MM.1S (cell line): ENCODE measurements around the gene ZMIZ1.

Experiments used
- DNase-seq: peaks from one replicate; pipeline ENCODE4 v3.0.0-alpha.2; 2015
- H2AFZ ChIP-seq: fragments of 300-600 bp; sonication (generic); 2 replicates; pipeline ENCODE4 v1.6.0; 2016; ENCODE audit warnings: antibody characterized with exemption, low read length
- H3F3A ChIP-seq: fragments of 300-600 bp; sonication (generic); 2 replicates; pipeline ENCODE4 v1.6.1; 2016; ENCODE audit warnings: mild to moderate bottlenecking, antibody characterized with exemption, low read length, moderate library complexity, mixed read lengths; ENCODE audit not compliant: insufficient read depth
- H3K27ac ChIP-seq: fragments of 300-600 bp; sonication (generic); 2 replicates; pipeline ENCODE4 v1.5.1; 2016; ENCODE audit warnings: mild to moderate bottlenecking, low read length
- H3K27me3 ChIP-seq: fragments of 300-600 bp; sonication (generic); replicated peaks from 2 replicates; pipeline ENCODE4 v1.6.0; 2016; ENCODE audit warnings: low read length; ENCODE audit not compliant: insufficient read depth
- H3K36me3 ChIP-seq: fragments of 300-600 bp; sonication (generic); replicated peaks from 2 replicates; pipeline ENCODE4 v1.6.1; 2016; ENCODE audit warnings: mild to moderate bottlenecking, low read length, mixed read lengths; ENCODE audit not compliant: insufficient read depth
- H3K4me1 ChIP-seq: fragments of 300-600 bp; sonication (generic); 2 replicates; pipeline ENCODE4 v1.6.1; 2016; ENCODE audit warnings: low read length, mixed read lengths
- H3K4me2 ChIP-seq: fragments of 300-600 bp; sonication (generic); 2 replicates; pipeline ENCODE4 v1.6.0; 2016; ENCODE audit warnings: low read depth, low read length
- H3K4me3 ChIP-seq: fragments of 300-600 bp; sonication (generic); 2 replicates; pipeline ENCODE4 v1.5.1; 2016; ENCODE audit warnings: low read length, mixed read lengths
- H3K79me2 ChIP-seq: fragments of 300-600 bp; sonication (generic); 2 replicates; pipeline ENCODE4 v1.6.1; 2016; ENCODE audit warnings: mixed run types, low read length, mixed read lengths
- H3K9ac ChIP-seq: fragments of 300-600 bp; sonication (generic); 2 replicates; pipeline ENCODE4 v1.6.1; 2016; ENCODE audit warnings: low read length, mixed read lengths
- H3K9me2 ChIP-seq: fragments of 300-600 bp; sonication (generic); replicated peaks from 2 replicates; pipeline ENCODE4 v1.6.1; 2016; ENCODE audit warnings: mild to moderate bottlenecking, low read length, mixed read lengths; ENCODE audit not compliant: insufficient read depth
- H3K9me3 ChIP-seq: fragments of 300-600 bp; sonication (generic); replicated peaks from 2 replicates; pipeline ENCODE4 v1.6.1; 2016; ENCODE audit warnings: mild to moderate bottlenecking, low read length, mixed read lengths; ENCODE audit not compliant: insufficient read depth
- H4K20me1 ChIP-seq: fragments of 300-600 bp; sonication (generic); 2 replicates; pipeline ENCODE4 v1.6.1; 2016; ENCODE audit warnings: mild to moderate bottlenecking, low read length, moderate library complexity, mixed read lengths; ENCODE audit not compliant: insufficient read depth
- EZH2 ChIP-seq: fragments of 300-600 bp; sonication (generic); optimal IDR thresholded peaks from 2 replicates; pipeline ENCODE3; 2017; ENCODE audit warnings: low read depth, mild to moderate bottlenecking, antibody characterized with exemption, low read length, mixed read lengths
- EZH2phosphoT487 ChIP-seq: fragments of 300-600 bp; sonication (generic); IDR thresholded peaks from 2 replicates; pipeline ENCODE4 v1.6.1; 2018; ENCODE audit warnings: antibody characterized with exemption, low read length
- TF ChIP-seq, protein P1 (sequence below): fragments of 300-600 bp; sonication (generic); IDR thresholded peaks from 2 replicates; pipeline ENCODE4 v1.5.1; 2016; ENCODE audit warnings: antibody characterized with exemption, low read length, mixed read lengths

Gene ZMIZ1

DNA sequence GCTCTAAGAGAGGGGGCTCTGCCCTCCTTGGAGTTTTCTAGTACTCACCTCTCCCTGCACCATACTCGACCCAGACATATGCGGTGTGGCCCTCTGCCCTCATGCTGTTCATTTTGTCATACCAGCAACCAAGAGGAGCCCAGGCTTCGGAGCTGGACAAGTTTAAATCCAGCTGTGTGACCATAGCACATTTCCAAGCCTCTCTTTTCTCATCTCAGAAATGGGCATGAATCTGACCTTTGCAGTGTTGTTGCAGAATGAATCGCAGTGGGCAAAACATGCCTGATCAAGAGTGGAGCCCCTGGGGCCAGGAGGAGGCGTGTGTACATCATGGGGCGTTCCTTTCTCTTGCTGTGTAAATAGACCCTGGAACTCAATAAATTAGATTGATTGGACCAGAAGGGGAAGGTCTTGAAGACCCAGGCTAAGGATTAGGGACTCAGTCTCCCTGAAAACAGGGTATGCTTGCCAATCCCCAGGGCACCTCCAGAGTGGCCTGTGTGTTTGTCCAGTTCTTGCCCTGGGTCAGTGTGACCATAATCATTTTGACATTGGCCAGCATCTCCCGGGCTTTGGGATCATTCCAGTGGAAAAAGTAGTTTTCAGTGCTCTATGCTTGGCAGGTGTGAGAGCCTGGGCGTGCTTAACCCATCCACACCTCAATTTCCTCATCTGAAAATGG is 59.6 kb downstream of the ZMIZ1 start:
- Histone ChIP-seq H2AFZ (no peak overlapping the region), H3K27ac (no peak overlapping the region)

DNA sequence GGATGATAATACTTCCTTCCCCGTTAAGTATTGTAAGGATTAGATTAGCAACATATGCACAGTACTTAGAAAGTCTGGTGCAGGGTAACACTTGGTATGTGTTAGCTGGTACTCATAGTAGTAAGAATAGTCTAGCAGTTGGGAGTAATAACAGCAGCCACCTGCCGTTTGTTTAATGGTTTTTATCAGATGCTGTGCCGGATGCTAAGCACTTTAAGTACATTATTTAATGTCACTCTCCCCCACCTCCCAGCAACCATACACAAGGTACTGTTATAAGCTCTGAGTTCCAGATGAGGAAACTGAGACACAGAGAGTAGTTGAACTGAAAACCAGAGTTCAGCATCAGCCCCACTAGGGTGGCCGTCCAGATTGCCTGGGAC is 60.1 kb downstream of the ZMIZ1 start:
- no peak for DNase-seq
- H3F3A ChIP-seq = no peaks in the 10 kb centered on the region
- no peak for TF ChIP-seq EZH2
- TF ChIP-seq, protein P1, sequence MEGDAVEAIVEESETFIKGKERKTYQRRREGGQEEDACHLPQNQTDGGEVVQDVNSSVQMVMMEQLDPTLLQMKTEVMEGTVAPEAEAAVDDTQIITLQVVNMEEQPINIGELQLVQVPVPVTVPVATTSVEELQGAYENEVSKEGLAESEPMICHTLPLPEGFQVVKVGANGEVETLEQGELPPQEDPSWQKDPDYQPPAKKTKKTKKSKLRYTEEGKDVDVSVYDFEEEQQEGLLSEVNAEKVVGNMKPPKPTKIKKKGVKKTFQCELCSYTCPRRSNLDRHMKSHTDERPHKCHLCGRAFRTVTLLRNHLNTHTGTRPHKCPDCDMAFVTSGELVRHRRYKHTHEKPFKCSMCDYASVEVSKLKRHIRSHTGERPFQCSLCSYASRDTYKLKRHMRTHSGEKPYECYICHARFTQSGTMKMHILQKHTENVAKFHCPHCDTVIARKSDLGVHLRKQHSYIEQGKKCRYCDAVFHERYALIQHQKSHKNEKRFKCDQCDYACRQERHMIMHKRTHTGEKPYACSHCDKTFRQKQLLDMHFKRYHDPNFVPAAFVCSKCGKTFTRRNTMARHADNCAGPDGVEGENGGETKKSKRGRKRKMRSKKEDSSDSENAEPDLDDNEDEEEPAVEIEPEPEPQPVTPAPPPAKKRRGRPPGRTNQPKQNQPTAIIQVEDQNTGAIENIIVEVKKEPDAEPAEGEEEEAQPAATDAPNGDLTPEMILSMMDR = no peak
- no peak for TF ChIP-seq EZH2phosphoT487
- H3K9me2 ChIP-seq = no peaks in the 10 kb centered on the region
- no peaks in the 10 kb centered on the region for H4K20me1 ChIP-seq
- H3K27ac ChIP-seq = no peak overlapping the region
- no peaks in the 10 kb centered on the region for H3K79me2 ChIP-seq
- H3K9me3 ChIP-seq = no peaks in the 10 kb centered on the region
- H3K9ac ChIP-seq = no peak overlapping the region
- no peaks in the 10 kb centered on the region for H3K36me3 ChIP-seq
- no peak overlapping the region for H3K4me2 ChIP-seq
- H3K4me1 ChIP-seq = no peaks in the 10 kb centered on the region
- H3K27me3 ChIP-seq = no peaks in the 10 kb centered on the region
- no peak overlapping the region for H3K4me3 ChIP-seq
- H2AFZ ChIP-seq = no peak overlapping the region

More for the DNA sequence above, 59.6 kb downstream of the ZMIZ1 start:
- no peak for TF ChIP-seq EZH2phosphoT487
- TF ChIP-seq, protein P1 = no peak
- no peak for TF ChIP-seq EZH2
- Histone ChIP-seq H3K4me3 (no peak overlapping the region), H3K4me2 (no peak overlapping the region), H3K36me3 (no peaks in the 10 kb centered on the region), H3K4me1 (no peaks in the 10 kb centered on the region), H3F3A (no peaks in the 10 kb centered on the region), H3K79me2 (no peaks in the 10 kb centered on the region), H4K20me1 (no peaks in the 10 kb centered on the region), H3K9me3 (no peaks in the 10 kb centered on the region), H3K9me2 (no peaks in the 10 kb centered on the region), H3K9ac (no peak overlapping the region), H3K27me3 (no peaks in the 10 kb centered on the region)
- no peak for DNase-seq

DNA sequence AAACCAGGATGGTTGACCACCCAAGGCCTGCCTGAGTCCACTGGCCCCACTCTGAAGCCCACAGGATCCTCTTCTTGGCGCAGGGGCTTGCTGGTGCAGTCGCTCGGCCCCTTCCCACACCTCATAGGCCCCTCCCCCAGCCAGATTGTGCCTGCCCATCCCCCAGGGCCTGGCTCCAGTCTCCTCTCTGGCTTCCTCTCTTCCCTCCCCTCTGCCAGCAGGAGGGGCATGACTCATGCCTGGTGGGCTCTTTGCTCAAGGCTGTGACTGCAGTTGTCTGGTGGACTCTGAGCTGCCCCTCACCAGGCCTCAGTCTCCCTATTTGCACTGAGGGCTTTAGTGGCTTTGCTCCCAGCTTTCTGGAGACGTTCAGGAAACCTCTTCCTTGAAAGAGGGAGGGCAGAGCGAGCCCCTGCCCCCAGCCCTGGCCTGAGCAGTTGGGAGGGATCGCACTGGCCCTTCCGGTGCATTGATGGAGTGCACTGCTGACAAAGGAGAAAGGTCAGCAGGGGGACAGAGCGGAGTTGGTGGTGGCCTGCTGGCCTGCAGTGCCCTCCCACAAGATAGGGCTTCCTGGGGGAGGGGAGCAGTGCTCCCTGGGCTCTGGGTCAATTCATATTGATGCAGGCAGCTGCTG is 60.7 kb downstream of the ZMIZ1 start:
- no peaks in the 10 kb centered on the region for H3K27me3 ChIP-seq
- no peak overlapping the region for H3K9ac ChIP-seq
- H3F3A ChIP-seq = no peaks in the 10 kb centered on the region
- H3K27ac ChIP-seq = no peak overlapping the region
- no peaks in the 10 kb centered on the region for H3K4me1 ChIP-seq
- no peaks in the 10 kb centered on the region for H3K36me3 ChIP-seq
- no peaks in the 10 kb centered on the region for H3K9me3 ChIP-seq
- no peak overlapping the region for H2AFZ ChIP-seq
- no peaks in the 10 kb centered on the region for H3K9me2 ChIP-seq
- DNase-seq = no peak
- no peak overlapping the region for H3K4me3 ChIP-seq
- no peaks in the 10 kb centered on the region for H3K79me2 ChIP-seq
- no peak overlapping the region for H3K4me2 ChIP-seq
- TF ChIP-seq, protein P1 = no peak
- TF ChIP-seq EZH2phosphoT487 (no peak), EZH2 (no peak)
- H4K20me1 ChIP-seq = no peaks in the 10 kb centered on the region
